Measurements from ENCODE around the gene WDR27.

The WDR27 gene

GRCh38 chr6:169490246-169490641 is 211.6 kb downstream of the WDR27 start:
- TF ChIP-seq GATA2 (IDR thresholded peaks at IDR 0.05; ENCODE audit: low read depth, low read length) (no peak), GATA3 (IDR thresholded peaks at IDR 0.05; ENCODE audit: low read depth, low read length) (no peak)

DNA sequence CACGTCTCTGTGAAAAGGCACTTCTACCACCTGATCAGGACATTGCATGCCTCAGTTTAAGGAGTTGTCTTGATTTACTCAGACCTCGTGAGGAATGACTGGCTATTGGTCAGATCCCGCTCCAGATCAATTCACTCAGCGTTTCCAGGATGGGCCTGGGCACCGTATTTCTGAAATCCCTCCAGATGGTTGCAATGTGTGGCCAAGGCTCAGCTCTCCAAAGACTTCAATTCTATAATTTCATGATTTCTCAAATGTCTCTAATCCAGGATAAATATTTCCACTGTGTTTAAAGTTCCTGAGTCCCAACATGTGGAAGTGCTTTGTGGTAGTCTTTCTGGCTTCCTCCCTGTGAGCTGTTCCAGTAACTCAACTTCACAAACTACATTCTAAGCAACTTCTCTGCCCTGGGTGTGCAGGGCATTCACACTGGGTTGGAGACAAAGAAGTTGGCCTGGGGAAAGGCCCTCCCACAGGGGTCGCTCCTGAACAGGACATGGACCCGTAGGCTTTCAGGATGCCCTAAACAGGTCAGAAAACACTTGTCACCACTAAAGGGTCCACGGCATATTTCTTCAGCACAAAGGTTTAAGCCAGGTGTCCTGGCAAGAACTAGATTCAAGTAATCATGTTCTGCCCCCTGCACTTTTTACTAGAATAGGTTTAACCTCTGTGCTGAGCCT is 212.1 kb downstream of the WDR27 start:
- TF ChIP-seq GATA2 (IDR thresholded peaks at IDR 0.05; ENCODE audit: low read depth, low read length) (no peak), GATA3 (IDR thresholded peaks at IDR 0.05; ENCODE audit: low read depth, low read length) (no peak)

- no peak for TF ChIP-seq GATA3 (IDR thresholded peaks at IDR 0.05; ENCODE audit: low read depth, low read length)
- no peak for TF ChIP-seq GATA2 (IDR thresholded peaks at IDR 0.05; ENCODE audit: low read depth, low read length)
Observed at GRCh38 chr6:169487579-169488436, 214.0 kb downstream of the WDR27 start.

GRCh38 chr6:169479783-169480495 is 221.9 kb downstream of the WDR27 start:
- TF ChIP-seq GATA3 (IDR thresholded peaks at IDR 0.05; ENCODE audit: low read depth, low read length): no peak

DNA sequence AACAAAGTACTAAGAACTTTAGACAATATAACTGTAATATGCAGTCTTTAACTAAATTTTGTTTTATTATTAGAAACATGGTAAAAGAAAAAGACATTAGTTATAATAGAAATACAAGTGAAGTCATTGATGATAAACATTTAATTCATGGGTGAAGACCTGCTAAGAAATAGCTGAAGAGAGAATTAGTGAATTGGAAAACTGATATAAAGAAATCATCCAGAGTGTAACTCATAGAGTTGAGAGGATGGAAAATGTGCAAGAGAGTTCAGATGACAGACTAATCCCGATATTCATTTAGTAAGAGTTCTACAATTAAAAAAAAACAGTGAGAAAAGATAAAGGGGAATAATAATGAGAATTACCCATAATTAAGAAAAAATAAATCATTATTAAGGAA is 227.5 kb downstream of the WDR27 start:
- TF ChIP-seq GATA3 (IDR thresholded peaks at IDR 0.05; ENCODE audit: low read depth, low read length): no peak
- no peak for TF ChIP-seq GATA2 (IDR thresholded peaks at IDR 0.05; ENCODE audit: low read depth, low read length)

DNA sequence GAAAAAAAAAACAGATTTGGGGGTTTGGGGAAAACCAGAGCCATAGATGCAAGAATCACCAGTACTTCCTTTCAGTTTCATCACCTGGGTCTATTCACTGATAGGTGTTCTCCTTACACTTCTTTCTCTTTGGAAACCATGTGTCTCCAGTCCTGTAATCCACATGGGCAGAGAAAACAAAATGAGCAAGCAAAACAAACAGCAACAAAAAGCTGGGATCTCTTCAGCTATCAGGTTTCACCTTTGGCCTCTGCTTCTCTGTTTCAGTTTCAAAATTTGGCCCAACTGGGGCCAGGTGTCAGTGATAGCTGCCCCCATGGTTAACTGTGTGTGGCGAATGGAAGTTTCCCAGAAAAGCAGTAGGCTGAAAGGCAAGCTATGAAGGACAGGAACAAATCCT is 228.2 kb downstream of the WDR27 start:
- TF ChIP-seq GATA2 (IDR thresholded peaks at IDR 0.05; ENCODE audit: low read depth, low read length) (no peak), GATA3 (IDR thresholded peaks at IDR 0.05; ENCODE audit: low read depth, low read length) (no peak)

DNA sequence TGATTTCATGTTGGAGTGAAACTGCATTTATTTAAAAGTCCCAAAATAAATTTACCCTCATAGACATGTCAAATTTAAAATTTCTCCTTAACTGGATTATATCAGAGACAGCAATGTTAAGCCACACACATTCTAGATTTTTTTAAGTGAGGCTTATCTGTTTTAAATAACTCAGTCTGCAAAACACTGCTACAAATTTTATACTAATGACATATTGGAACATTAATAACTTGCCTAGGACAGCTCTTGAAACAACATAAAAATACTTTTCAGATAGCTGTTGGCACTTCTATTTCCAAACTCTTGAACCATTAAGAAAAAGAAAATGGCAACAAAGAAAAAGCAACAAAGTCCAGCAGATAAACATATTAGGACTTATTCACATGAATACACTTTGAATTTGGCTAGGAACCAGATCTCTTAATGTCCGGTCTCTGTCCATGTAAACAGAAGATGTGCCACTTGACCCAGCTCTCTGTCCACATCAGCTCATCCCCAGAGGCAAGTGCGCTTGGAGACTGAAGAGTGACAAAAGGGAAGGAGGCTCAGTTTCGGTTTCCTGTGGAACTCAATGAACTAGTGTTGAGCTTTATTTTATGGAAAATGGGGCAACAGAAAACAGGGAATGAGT is 228.9 kb downstream of the WDR27 start:
- no peak for TF ChIP-seq GATA3 (IDR thresholded peaks at IDR 0.05; ENCODE audit: low read depth, low read length)
- TF ChIP-seq GATA2 (IDR thresholded peaks at IDR 0.05; ENCODE audit: low read depth, low read length): no peak

DNA sequence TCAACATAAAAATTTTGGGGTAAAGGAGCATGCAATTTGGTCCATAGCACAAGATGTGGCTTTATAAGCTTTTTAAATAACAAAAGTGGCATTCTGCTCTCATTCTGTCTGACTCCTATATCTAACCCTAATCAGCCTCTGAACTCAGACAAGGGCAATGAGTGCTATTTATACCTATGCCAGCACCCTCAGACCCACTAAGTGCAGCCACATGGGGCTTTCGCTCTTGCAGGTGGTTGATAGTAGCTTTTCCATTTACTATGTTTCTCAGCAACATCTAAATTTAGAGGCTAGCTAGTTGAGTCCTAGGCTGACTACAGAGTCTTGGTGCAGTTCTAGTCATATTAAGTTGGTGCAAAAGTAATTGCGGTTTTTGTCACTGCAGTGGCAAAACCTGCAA is 231.0 kb downstream of the WDR27 start:
- no peak for TF ChIP-seq GATA3 (IDR thresholded peaks at IDR 0.05; ENCODE audit: low read depth, low read length)
- TF ChIP-seq GATA2 (IDR thresholded peaks at IDR 0.05; ENCODE audit: low read depth, low read length): no peak

DNA sequence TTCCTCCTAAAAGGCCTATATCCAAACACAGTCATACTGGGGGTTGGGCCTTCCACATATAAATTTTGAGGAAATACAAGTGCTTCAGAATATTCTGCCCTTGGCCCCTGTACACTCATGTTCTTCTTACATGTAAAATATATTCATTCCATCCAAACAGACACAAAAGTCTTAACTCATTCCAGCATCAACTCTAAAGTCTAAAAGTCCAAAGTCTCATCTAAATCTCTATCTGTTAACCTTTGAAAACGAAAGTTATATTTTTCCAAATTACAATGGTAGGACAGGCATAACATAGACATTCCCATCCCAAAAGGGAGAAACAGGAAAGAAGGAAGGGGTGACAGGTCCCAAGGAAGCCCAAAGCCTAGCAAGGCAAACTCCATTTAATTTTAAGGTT is 232.8 kb downstream of the WDR27 start:
- TF ChIP-seq GATA3 (IDR thresholded peaks at IDR 0.05; ENCODE audit: low read depth, low read length): no peak
- no peak for TF ChIP-seq GATA2 (IDR thresholded peaks at IDR 0.05; ENCODE audit: low read depth, low read length)

DNA sequence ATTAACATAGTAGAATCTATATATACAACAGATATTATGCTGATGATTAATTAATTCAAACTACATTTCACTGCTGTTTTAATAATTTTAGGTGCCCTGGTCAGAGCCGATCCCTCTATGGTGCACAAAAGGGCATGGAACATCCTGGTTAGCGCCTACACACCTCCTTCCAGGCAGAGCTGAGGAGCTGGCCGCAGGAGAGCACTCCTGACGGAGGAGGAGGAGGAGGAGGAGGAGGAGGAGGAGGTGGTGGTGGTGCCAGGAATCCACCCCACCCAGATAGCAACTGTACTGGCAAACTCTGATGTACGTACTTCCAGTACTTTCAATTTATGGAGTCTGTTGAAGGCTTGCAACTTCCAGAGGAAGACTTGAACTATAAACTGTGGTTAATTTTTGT is 244.1 kb downstream of the WDR27 start:
- TF ChIP-seq GATA3 (IDR thresholded peaks at IDR 0.05; ENCODE audit: low read depth, low read length) (no peak), GATA2 (IDR thresholded peaks at IDR 0.05; ENCODE audit: low read depth, low read length) (no peak)

- no peak for TF ChIP-seq GATA3 (IDR thresholded peaks at IDR 0.05; ENCODE audit: low read depth, low read length)
- no peak for TF ChIP-seq GATA2 (IDR thresholded peaks at IDR 0.05; ENCODE audit: low read depth, low read length)
Observed at GRCh38 chr6:169456840-169457239, 245.0 kb downstream of the WDR27 start.

GRCh38 chr6:169455470-169455869 is 246.4 kb downstream of the WDR27 start:
- TF ChIP-seq GATA2 (IDR thresholded peaks at IDR 0.05; ENCODE audit: low read depth, low read length) (no peak), GATA3 (IDR thresholded peaks at IDR 0.05; ENCODE audit: low read depth, low read length) (no peak)

- no peak for TF ChIP-seq GATA3 (IDR thresholded peaks at IDR 0.05; ENCODE audit: low read depth, low read length)
- no peak for TF ChIP-seq GATA2 (IDR thresholded peaks at IDR 0.05; ENCODE audit: low read depth, low read length)
Observed at GRCh38 chr6:169454872-169455204, 247.0 kb downstream of the WDR27 start.

DNA sequence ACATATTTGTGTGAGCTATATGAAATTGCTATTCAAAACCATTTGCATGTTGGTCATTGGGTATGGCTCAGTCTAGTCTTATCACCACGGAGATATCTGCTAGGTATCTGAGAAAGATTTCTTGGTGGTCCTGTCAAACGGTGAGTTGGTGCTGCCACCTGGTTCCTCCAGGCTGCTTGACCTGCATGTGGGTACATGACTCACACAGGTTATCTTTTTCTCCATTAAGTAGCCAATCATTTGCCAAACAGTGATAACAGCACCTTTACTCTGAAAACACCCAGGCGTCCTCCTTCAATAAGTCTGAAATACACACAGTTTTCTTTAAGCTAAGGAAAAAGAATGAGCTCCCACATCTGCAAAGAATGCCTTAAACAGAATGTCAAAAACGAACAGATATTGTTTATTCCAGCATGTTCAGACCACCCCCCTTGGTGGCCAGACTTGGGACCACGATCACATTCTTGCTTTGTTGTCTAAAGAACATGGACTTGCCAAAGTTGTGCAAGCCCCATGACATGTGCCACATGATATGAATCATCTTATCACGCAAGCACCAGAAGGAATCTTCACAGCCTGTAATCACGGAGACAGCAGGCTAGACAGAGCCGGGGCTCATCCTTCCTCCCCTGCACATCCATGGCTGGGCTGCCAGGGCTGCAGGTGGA is 247.5 kb downstream of the WDR27 start:
- TF ChIP-seq GATA2 (IDR thresholded peaks at IDR 0.05; ENCODE audit: low read depth, low read length) (no peak), GATA3 (IDR thresholded peaks at IDR 0.05; ENCODE audit: low read depth, low read length) (no peak)
